ENCODE measurements around the gene EPHB6. TPM values are rescaled to one million over a fixed set of nuclear protein-coding genes. Genes with fewer than 3 reads are reported as not detected.

Gene EPHB6
- polyA plus RNA-seq, 1 of the 3 experiments (the other 2 are of a cell fraction), result 1.8 TPM

DNA sequence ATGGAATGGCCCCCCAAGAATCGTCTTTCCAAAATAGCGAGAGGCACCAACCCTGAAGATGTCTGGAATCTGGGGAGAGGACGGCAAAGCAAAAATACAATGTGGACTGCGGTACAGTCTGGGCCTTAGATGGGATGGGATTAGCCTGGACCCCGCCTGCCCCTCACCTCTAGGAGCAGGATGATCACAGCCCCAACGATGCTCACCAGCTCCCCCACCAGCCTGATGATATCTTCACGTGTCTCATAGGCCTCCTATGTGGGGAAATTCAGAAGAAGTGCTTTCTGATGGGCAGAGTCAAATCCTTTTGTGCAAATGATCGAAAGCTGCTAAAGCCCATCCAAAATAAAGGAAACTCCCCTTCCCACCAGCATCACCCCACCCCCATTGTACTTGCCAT, 60.4 kb downstream of the EPHB6 start (continued):
- TF ChIP-seq, protein P1, sequence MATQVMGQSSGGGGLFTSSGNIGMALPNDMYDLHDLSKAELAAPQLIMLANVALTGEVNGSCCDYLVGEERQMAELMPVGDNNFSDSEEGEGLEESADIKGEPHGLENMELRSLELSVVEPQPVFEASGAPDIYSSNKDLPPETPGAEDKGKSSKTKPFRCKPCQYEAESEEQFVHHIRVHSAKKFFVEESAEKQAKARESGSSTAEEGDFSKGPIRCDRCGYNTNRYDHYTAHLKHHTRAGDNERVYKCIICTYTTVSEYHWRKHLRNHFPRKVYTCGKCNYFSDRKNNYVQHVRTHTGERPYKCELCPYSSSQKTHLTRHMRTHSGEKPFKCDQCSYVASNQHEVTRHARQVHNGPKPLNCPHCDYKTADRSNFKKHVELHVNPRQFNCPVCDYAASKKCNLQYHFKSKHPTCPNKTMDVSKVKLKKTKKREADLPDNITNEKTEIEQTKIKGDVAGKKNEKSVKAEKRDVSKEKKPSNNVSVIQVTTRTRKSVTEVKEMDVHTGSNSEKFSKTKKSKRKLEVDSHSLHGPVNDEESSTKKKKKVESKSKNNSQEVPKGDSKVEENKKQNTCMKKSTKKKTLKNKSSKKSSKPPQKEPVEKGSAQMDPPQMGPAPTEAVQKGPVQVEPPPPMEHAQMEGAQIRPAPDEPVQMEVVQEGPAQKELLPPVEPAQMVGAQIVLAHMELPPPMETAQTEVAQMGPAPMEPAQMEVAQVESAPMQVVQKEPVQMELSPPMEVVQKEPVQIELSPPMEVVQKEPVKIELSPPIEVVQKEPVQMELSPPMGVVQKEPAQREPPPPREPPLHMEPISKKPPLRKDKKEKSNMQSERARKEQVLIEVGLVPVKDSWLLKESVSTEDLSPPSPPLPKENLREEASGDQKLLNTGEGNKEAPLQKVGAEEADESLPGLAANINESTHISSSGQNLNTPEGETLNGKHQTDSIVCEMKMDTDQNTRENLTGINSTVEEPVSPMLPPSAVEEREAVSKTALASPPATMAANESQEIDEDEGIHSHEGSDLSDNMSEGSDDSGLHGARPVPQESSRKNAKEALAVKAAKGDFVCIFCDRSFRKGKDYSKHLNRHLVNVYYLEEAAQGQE (IDR thresholded peaks at IDR 0.05; ENCODE audit: low read depth, low read length), result no peak
- TF ChIP-seq, protein P2, sequence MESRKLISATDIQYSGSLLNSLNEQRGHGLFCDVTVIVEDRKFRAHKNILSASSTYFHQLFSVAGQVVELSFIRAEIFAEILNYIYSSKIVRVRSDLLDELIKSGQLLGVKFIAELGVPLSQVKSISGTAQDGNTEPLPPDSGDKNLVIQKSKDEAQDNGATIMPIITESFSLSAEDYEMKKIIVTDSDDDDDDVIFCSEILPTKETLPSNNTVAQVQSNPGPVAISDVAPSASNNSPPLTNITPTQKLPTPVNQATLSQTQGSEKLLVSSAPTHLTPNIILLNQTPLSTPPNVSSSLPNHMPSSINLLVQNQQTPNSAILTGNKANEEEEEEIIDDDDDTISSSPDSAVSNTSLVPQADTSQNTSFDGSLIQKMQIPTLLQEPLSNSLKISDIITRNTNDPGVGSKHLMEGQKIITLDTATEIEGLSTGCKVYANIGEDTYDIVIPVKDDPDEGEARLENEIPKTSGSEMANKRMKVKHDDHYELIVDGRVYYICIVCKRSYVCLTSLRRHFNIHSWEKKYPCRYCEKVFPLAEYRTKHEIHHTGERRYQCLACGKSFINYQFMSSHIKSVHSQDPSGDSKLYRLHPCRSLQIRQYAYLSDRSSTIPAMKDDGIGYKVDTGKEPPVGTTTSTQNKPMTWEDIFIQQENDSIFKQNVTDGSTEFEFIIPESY (IDR thresholded peaks at IDR 0.05; ENCODE audit: borderline replicate concordance, low read depth), result no peak
- TF ChIP-seq MEF2A (IDR thresholded peaks at IDR 0.05; ENCODE audit: borderline replicate concordance, low read depth), result no peak

DNA sequence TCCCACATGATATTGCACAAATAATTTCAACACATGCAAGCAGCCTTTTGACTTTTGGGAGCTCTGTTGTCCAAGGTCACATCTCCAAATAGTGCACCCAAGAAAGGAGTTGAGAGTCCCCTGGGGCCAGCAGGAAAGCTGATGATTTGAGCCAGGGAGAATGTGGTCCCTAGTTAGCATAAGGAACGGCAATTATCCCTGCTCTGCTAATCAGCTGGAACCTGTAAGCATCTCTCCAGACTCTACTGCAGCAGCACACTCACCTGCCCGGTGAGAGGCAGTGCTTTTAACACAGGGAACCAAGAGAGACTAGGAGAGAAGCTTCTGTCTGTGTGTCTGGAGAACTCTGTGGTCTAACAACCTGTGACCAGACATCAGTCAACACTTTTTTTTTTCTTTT, 61.6 kb downstream of the EPHB6 start:
- no peaks in the 10 kb centered on the region for H4K20me1 ChIP-seq (ENCODE audit: insufficient read depth)
- no peak overlapping the region for H3K27ac ChIP-seq (ENCODE audit: low read depth in 2 of 2, low read length in 1 of 2)
- ChIA-PET POLR2A (no interaction called here), CTCF (interaction anchor here (0.6 to 2.0 kb wide), 4 partner anchors 10 to 323 kb away, joined by 3 to 6 read pairs (median 4); no protein-coding TSS in a partner anchor)
- H3K4me3 ChIP-seq (ENCODE audit: low read depth in 2 of 2, low read length in 1 of 2), result no peak overlapping the region
- no peak overlapping the region for H3K4me2 ChIP-seq
- no peak overlapping the region for H3K9ac ChIP-seq
- H3K36me3 ChIP-seq (replicated peaks in 1 of 2; ENCODE audit: control insufficient read depth in 1 of 2, insufficient read depth in 2 of 2, low read length in 1 of 2), result no peaks in the 10 kb centered on the region
- H3K79me2 ChIP-seq (ENCODE audit: insufficient read depth), result no peaks in the 10 kb centered on the region
- no peak overlapping the region for H2AFZ ChIP-seq (ENCODE audit: low read depth)
- no peaks in the 10 kb centered on the region for H3F3A ChIP-seq (replicated peaks; ENCODE audit: insufficient read depth)
- peaks cover 12% of the 10 kb centered on the region; the same call in 1 of the 2 replicates for H3K27me3 ChIP-seq (ENCODE audit: insufficient read depth)
- H3K4me1 ChIP-seq (ENCODE audit: control insufficient read depth in 1 of 2, insufficient read depth in 2 of 2, low read depth in 1 of 2, low read length in 1 of 2), result no peaks in the 10 kb centered on the region
- H3K9me2 ChIP-seq, result no peaks in the 10 kb centered on the region
- DNase-seq, result no peak
- H3K9me3 ChIP-seq, result no peaks in the 10 kb centered on the region
- 8% methylated on average over 2 of the region's 2 CpGs for WGBS (ENCODE audit: low lambda C conversion rate)
- TF ChIP-seq, protein P2 (IDR thresholded peaks at IDR 0.05; ENCODE audit: borderline replicate concordance, low read depth), result no peak
- TF ChIP-seq GATA2 (CRISPR knock-in tag; IDR thresholded peaks at IDR 0.05), result no peak
- no peak for TF ChIP-seq TCF12 (IDR thresholded peaks at IDR 0.05)
- no peak for TF ChIP-seq RCOR1 (IDR thresholded peaks at IDR 0.05; ENCODE audit: low read length)
- TF ChIP-seq, protein P1 (IDR thresholded peaks at IDR 0.05; ENCODE audit: low read depth, low read length), result no peak
- TF ChIP-seq, protein P3, sequence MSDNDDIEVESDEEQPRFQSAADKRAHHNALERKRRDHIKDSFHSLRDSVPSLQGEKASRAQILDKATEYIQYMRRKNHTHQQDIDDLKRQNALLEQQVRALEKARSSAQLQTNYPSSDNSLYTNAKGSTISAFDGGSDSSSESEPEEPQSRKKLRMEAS (IDR thresholded peaks at IDR 0.05; ENCODE audit: low read depth), result no peak
- TF ChIP-seq JUND (IDR thresholded peaks at IDR 0.05), result no peak
- TF ChIP-seq RFX5 (IDR thresholded peaks at IDR 0.05; ENCODE audit: low read length), result no peak
- no peak for TF ChIP-seq CHD2 (IDR thresholded peaks at IDR 0.05; ENCODE audit: low read length, partially characterized antibody)
- TF ChIP-seq NFIC (IDR thresholded peaks at IDR 0.05; ENCODE audit: borderline replicate concordance), result no peak
